Activated CD8-positive, alpha-beta memory T cell treated with anti-CD3 and anti-CD28 coated beads for 1 hour (primary cell): ENCODE data around the gene TPSB2.
"Not testable (repeated sequence)": the region's sequence is repeated elsewhere in the genome, so short reads cannot be mapped to it uniquely, and the experiment has no call there.

Experiments used
- DNase-seq, 2 donors: peaks; one replicate each; pipeline ENCODE4 v3.0.0-alpha.2; 2020; ENCODE audit warnings: low read depth in 1 of 2; ENCODE audit errors: extremely low read depth in 1 of 2

The TPSB2 gene

DNA sequence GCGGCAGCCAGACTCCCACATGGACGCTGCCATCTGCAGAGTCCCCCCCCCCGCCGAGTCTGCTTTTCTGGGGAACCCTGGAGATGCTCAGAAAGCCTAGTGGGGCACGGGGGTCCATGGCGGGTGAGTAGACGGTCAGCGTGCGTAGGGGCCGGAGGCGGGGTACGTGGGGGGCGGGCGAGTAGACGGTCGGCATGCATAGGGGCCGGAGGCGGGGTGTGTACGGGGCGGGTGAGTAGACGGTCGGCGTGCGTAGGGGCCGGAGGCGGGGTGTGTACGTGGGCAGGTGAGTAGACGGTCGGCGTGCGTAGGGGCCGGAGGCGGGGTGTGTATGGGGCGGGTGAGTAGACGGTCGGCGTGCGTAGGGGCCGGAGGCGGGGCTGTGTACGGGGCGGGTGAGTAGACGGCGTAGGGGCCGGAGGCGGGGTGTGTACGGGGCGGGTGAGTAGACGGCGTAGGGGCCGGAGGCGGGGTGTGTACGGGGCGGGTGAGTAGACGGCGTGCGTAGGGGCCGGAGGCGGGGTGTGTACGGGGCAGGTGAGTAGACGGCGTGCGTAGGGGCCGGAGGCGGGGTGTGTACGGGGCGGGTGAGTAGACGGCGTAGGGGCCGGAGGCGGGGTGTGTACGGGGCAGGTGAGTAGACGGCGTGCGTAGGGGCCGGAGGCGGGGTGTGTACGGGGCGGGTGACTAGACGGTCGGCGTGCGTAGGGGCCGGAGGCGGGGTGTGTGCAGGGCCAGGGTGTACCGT lies 44.4 kb downstream of the TPSB2 start:
- DNase-seq = not testable (repeated sequence)

DNA sequence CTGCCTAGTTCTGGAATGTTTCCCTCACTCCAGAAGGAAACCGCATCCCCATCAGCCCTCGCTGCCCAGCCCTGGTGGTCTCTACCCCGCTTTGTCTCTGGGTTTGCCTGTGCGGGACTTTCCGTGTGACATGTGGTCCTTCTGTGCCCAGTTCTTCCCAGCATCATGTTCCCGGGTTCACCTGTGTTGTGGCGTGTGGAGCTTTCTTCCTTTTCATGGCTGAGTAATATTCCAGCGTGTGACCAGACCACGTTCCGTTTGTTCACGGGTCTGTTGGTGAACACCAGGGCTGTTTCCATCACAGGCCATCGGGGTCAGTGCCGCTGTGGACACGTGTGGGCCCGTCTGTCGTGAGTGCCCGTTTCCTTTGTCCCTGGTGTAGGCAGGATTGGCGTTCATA lies 45.0 kb downstream of the TPSB2 start:
- DNase-seq = no peak

DNA sequence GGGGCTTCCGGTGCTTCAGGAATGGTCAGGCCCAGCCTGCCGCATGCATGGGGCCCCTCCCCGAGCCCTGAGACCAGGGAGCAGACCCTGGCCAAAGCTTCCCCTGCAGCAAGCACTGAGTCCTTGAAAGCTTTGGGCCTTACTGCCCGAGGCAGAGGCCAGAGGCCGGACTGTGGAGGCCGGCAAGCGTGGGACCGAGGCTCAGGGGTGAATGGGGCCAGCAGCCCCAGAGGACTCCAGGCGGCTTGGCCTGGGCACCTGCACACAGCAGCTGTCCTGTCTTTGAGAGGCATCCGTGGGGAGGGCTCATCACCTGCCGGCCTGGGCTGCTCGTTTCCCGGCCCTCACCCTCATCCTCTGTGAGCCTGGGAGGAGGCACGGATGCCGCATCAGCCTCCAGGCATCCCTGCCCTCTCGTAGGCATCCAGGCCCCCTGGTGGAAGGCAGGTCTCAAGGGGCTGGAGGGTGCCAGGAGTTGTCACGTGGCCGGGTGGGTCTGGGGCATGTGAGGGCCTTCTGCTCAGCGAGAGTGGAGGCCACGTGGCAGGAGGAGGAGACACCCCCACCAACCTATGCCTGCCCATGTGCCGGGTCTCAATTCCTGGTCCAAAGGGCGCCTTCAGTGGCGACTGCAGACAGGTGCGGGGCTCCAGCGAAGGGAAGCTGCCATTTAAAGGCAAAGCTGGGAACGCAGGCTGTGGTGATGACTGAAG lies 45.7 kb downstream of the TPSB2 start:
- no peak for DNase-seq

DNA sequence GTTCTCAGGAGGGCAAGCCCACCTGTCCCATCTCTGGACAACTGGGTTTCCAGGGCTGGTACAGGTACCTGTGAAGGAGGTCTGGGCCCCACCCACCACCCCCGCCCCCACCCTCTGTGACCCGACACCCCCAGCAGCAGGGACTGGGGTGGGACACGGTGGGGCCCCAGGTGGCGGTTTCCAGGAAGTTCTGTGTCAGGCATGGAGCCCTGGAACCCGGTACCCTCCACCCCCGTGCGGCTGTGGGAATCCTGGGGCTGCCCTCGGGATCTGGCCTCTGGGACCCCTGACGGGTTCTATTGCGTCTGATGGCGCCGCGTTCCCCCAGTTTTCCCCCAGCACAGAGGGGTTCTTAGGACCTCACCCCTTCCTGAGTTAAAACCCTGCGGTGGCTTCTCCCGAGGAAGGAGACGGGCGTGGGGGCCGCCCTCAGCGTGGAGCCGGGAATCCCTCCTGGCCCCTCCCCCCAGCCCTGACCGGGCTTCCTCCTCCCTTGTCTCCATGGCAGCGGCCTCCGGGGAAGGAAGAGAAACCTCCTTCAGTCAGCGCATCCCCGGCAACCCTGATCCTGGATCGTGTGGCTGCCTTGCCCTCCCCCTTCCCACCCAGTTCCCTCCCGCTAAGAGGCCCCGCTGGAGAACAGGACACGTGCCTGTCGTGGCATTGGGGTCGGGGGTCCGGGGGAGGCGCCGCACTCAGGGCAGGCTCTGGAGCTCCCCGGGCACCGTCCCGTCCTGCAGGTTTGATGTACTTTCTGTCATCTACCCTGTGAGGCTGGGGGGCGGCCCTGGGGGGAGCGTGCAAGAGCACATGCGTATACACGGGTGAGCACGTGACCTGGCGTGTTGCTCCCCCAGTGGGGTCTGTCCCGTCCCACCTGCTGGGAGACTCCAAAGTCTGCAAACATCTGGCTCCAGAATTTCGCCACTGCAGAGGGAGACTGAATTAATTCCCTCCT lies 46.8 kb downstream of the TPSB2 start:
- no peak for DNase-seq

DNA sequence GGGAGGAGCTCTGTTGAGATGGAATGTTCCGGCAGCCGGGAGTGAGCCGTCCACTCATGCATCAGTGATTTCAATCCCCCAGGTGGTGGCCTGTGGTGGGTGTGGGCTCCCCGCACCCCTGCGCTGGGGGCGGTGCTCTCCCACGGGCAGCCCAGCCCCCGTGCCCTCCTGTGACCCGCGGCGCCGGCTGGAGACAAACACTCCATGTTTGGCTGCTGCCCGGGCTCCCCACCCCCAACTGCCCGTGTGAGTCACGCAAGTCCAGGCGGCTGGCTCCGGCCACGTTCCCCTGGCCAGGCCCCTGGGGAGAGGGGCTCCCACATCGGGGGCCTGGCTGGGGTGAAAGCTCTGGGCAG lies 47.7 kb downstream of the TPSB2 start:
- DNase-seq = no peak

DNA sequence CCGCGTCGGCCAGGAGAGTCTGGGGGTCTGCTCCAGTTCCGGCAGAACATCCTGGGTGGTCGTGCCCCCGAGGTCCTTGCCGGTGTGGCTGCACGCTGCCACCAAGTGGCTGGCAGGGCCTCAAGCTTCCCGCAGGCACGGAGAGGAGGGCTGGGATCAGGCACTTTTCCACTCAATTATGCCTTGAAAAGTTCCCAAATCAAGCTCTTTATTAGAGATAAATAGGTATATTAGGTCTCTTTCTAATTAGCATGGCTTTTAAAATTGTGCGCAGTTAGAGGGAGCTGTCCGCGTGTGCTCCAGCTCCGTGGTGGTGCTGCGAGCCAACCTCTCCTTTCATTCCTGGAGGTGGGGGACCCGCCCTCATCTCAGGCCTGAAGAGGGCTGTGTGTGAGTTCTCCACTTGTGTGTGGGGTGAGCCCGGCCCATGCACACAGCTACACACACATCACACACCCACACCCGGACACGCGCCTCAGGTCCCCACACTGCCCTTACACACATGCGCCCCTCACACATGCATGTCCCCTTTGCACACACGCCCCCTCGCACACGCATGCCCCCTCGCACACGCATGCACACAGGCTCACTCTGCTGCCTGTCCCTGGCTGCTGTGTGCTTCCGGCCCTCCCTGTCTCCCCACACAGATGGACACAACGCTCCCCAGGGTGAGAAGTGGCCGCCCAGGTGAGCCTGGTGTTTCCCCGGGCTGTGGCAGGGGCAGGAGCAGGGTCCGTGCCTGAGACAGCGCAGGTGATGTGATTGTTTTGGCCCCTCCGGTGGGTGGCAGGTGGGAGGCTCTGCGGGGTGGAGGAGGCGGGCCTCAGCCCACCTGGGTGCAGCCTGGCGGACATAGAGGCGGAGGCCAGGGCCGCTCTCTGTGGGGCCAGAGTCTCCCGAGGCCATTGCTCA lies 48.3 kb downstream of the TPSB2 start:
- DNase-seq = no peak

DNA sequence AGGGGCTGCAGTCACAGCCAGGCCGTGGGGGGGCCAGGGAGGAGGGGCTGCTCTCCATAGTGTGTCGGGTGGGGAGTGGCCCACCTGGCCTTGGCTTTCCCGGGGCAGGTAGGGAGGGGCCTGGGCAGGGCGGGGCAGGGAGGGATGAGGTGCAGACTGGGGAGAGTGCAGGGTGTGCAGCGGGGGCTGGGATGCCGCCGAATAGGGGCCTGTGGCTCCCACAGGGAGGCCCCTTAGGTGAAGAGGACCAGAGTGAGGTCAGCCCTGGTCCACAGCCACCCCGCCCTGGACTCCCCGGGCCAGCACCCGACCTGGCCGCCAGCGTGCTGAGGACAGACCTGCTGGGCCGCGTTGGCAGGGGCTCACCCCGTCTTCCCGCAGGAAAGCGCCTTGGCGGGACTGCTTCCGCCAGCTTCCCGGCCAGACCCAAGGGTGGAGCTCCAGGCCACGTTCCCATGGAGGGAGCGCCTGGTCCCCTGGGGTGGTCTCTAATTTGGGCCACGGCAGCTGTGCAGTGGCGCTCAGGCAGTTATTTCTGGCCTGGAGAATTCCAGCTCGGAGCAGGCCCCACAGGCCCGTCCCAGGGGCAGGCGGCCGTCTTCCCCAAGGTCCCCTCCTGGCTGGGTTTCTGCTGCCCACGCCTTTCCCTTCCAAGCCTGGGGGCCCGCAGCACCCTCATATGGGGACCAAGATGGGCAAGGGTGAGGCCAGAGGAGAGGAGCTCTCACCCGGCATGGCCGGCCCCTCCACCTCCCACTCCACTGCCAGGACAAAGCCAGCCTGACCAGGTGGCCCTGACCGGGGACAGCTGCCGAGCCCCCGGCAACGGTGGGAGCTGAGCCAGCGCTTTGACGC lies 49.2 kb downstream of the TPSB2 start:
- DNase-seq = no peak
